DOHH2 (cell line): Measurements from ENCODE around the gene TERT.
"Not testable (repeated sequence)": the region's sequence is repeated elsewhere in the genome, so short reads cannot be mapped to it uniquely, and the experiment has no call there.

ENCODE experiments used
- H3F3A ChIP-seq: fragments of 200-600 bp; sonication (generic), shearing (Covaris generic); 2 replicates; pipeline ENCODE4 v1.6.0; 2016; ENCODE audit warnings: antibody characterized with exemption, mild to moderate bottlenecking; ENCODE audit not compliant: control insufficient read depth, insufficient read depth
- H3K27ac ChIP-seq: fragments of 200-600 bp; sonication (generic); 2 replicates; pipeline ENCODE4 v1.5.1; 2014; ENCODE audit warnings: low read depth, mild to moderate bottlenecking, low read length, moderate library complexity
- H3K27me3 ChIP-seq: fragments of 200-600 bp; sonication (generic); 2 replicates; pipeline ENCODE4 v1.6.1; 2014; ENCODE audit warnings: mild to moderate bottlenecking, low read length, mixed read lengths; ENCODE audit not compliant: control insufficient read depth
- H3K36me3 ChIP-seq: fragments of 200-600 bp; sonication (generic); 2 replicates; pipeline ENCODE4 v1.6.1; 2014; ENCODE audit warnings: mild to moderate bottlenecking, low read length, moderate library complexity, mixed read lengths; ENCODE audit not compliant: control insufficient read depth
- H3K4me1 ChIP-seq: fragments of 200-600 bp; sonication (generic); 2 replicates; pipeline ENCODE4 v1.6.1; 2014; ENCODE audit warnings: mild to moderate bottlenecking, low read length, mixed read lengths; ENCODE audit not compliant: control insufficient read depth
- H3K4me2 ChIP-seq: fragments of 200-600 bp; sonication (generic); 2 replicates; pipeline ENCODE4 v1.6.0; 2014; ENCODE audit warnings: mild to moderate bottlenecking, low read length, moderate library complexity
- H3K4me3 ChIP-seq: fragments of 200-600 bp; sonication (generic); 2 replicates; pipeline ENCODE4 v1.5.1; 2014; ENCODE audit warnings: mild to moderate bottlenecking, low read length, mixed read lengths
- H3K79me2 ChIP-seq: fragments of 200-600 bp; sonication (generic); 2 replicates; pipeline ENCODE4 v1.6.1; 2014; ENCODE audit warnings: mild to moderate bottlenecking, low read length, mixed read lengths; ENCODE audit not compliant: control insufficient read depth
- H3K9me2 ChIP-seq: fragments of 200-600 bp; sonication (generic); replicated peaks from 2 replicates; pipeline ENCODE4 v1.6.1; 2014; ENCODE audit warnings: mild to moderate bottlenecking, low read length, mixed read lengths; ENCODE audit not compliant: control insufficient read depth
- H3K9me3 ChIP-seq: fragments of 200-600 bp; sonication (generic); 2 replicates; pipeline ENCODE4 v1.6.1; 2014; ENCODE audit warnings: antibody characterized with exemption, low read length, mixed read lengths; ENCODE audit not compliant: control insufficient read depth, insufficient read depth
- H4K20me1 ChIP-seq: fragments of 200-600 bp; sonication (generic); 2 replicates; pipeline ENCODE4 v1.6.0; 2014; ENCODE audit warnings: low read depth, mild to moderate bottlenecking, antibody characterized with exemption, low read length, moderate library complexity; ENCODE audit not compliant: control insufficient read depth, insufficient read depth
- EZH2phosphoT487 ChIP-seq: fragments of 200-600 bp; sonication (generic); IDR thresholded peaks from 2 replicates; pipeline ENCODE4 v1.6.1; 2017; ENCODE audit warnings: borderline replicate concordance, mild to moderate bottlenecking, antibody characterized with exemption, low read length, moderate library complexity, mixed read lengths
- TF ChIP-seq, protein P1 (sequence below): fragments of 200-600 bp; sonication (generic); IDR thresholded peaks from one replicate; pipeline ENCODE4 v1.5.1; 2014; ENCODE audit warnings: antibody characterized with exemption, mild to moderate bottlenecking, low read depth, low read length; ENCODE audit not compliant: poor library complexity, severe bottlenecking

Gene TERT

DNA sequence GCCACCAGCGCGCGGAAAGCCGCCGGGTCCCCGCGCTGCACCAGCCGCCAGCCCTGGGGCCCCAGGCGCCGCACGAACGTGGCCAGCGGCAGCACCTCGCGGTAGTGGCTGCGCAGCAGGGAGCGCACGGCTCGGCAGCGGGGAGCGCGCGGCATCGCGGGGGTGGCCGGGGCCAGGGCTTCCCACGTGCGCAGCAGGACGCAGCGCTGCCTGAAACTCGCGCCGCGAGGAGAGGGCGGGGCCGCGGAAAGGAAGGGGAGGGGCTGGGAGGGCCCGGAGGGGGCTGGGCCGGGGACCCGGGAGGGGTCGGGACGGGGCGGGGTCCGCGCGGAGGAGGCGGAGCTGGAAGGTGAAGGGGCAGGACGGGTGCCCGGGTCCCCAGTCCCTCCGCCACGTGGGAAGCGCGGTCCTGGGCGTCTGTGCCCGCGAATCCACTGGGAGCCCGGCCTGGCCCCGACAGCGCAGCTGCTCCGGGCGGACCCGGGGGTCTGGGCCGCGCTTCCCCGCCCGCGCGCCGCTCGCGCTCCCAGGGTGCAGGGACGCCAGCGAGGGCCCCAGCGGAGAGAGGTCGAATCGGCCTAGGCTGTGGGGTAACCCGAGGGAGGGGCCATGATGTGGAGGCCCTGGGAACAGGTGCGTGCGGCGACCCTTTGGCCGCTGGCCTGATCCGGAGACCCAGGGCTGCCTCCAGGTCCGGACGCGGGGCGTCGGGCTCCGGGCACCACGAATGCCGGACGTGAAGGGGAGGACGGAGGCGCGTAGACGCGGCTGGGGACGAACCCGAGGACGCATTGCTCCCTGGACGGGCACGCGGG lies at the start of gene TERT:
Gene TERT, minus strand, starts transcription at position 234 of the 815 bp plus-strand sequence. Its CDS starts 79 bp downstream, at position 155.
- peak within 1 kb of the TSS; percentile 90 for H3K4me3 ChIP-seq

DNA sequence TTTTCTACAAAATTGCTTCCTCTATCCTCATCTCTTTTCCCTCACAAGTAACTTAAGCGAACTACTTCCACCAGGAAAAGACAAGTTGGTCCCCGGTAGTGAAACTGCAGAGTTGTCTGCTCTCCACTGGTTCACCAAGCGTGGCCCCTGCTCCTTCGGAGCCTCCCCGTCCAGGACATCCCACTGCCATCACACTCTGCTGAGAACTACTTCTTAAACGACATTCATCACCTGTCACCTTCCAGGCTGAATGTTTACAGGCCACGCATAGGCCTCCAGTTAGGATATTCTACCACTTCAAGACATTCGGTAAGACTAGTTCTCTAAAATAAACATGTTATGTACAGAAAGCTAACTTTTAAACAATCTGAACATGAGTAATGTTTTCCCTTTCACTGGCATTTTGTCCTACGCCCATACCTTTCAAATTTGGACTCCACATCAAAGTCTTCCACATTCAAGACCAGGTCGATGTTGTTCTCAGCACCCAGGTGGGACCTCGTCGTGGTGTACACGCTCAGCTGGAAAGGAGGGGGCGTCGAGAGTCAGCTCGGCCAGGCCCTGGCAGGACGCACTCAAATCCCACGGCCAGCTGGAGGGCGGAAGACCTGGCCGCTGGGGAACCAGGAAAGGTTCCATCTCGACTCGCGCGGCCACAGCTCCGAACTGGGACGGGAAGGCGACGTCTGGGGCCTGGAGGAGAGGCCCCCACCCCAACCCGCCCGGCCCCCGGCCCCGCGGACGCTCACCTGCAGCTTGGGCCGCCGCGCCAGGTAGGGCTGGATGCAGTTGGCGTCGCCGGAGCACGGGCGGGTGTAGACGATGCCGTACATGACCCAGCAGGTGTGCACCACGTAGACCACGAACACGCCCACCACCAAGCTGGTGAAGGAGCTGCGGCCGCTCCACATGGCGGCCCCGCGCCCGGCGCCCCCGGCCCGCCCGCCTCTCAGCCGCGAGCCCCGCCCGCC lies 49.3 kb upstream of the TERT start:
- H3K9me2 ChIP-seq = no peaks in the 10 kb centered on the region
- no peaks in the 10 kb centered on the region for H3K9me3 ChIP-seq
- H3F3A ChIP-seq = peaks cover 18% of the 10 kb centered on the region
- H3K4me3 ChIP-seq = peak overlapping the region; percentile 90
- H3K4me2 ChIP-seq = peak overlapping the region; percentile 99
- H4K20me1 ChIP-seq = peaks cover 7% of the 10 kb centered on the region; the same call in 1 of the 2 replicates
- H3K36me3 ChIP-seq = peaks cover 51% of the 10 kb centered on the region
- peaks cover 44% of the 10 kb centered on the region for H3K4me1 ChIP-seq
- peak overlapping the region; percentile 88 for H3K27ac ChIP-seq
- no peaks in the 10 kb centered on the region for H3K27me3 ChIP-seq
- no peak for TF ChIP-seq EZH2phosphoT487
- TF ChIP-seq, protein P1, sequence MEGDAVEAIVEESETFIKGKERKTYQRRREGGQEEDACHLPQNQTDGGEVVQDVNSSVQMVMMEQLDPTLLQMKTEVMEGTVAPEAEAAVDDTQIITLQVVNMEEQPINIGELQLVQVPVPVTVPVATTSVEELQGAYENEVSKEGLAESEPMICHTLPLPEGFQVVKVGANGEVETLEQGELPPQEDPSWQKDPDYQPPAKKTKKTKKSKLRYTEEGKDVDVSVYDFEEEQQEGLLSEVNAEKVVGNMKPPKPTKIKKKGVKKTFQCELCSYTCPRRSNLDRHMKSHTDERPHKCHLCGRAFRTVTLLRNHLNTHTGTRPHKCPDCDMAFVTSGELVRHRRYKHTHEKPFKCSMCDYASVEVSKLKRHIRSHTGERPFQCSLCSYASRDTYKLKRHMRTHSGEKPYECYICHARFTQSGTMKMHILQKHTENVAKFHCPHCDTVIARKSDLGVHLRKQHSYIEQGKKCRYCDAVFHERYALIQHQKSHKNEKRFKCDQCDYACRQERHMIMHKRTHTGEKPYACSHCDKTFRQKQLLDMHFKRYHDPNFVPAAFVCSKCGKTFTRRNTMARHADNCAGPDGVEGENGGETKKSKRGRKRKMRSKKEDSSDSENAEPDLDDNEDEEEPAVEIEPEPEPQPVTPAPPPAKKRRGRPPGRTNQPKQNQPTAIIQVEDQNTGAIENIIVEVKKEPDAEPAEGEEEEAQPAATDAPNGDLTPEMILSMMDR = no peak
- peaks cover 66% of the 10 kb centered on the region for H3K79me2 ChIP-seq

More for the DNA sequence above, at the start of gene TERT:
- H3K27me3 ChIP-seq = no peaks in the 10 kb centered on the region
- TF ChIP-seq, protein P1 = peak; percentile 14
- no peak for TF ChIP-seq EZH2phosphoT487
- H3F3A ChIP-seq = peaks cover 11% of the 10 kb centered on the region; the same call in 1 of the 2 replicates
- H3K9me2 ChIP-seq = no peaks in the 10 kb centered on the region
- H3K79me2 ChIP-seq = peaks cover 61% of the 10 kb centered on the region
- H3K27ac ChIP-seq = peak within 1 kb of the TSS; percentile 64
- no peaks in the 10 kb centered on the region for H4K20me1 ChIP-seq
- H3K4me2 ChIP-seq = peak within 1 kb of the TSS; percentile 90
- peaks cover 79% of the 10 kb centered on the region for H3K4me1 ChIP-seq
- no peaks in the 10 kb centered on the region for H3K9me3 ChIP-seq
- peaks cover 41% of the 10 kb centered on the region for H3K36me3 ChIP-seq

DNA sequence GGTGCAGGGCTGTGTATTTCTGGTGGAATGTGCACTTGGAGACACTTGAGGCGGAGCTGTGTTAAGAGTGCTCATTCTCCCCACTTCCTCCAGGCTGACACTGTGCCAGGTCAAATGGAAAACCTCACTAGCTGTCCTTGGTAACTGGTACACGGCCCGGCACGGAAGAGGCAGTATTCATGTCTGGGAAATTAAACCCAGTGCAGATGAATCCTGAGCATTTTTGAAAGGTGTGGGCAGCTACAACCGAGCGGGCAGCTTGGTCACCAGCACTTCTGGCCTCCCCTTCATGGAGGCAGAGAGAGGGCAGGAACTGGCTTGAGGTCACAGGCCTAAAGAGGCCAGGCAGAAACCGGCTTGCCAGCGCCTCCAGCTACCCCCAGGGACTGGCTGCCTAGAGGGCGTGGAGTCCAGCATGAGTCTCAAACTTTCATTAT lies 48.5 kb upstream of the TERT start:
- no peaks in the 10 kb centered on the region for H3K27me3 ChIP-seq
- H3K27ac ChIP-seq = peak overlapping the region; percentile 88
- peaks cover 59% of the 10 kb centered on the region for H3K36me3 ChIP-seq
- H3K79me2 ChIP-seq = peaks cover 74% of the 10 kb centered on the region
- peaks cover 18% of the 10 kb centered on the region for H3F3A ChIP-seq
- no peaks in the 10 kb centered on the region for H3K9me3 ChIP-seq
- peaks cover 50% of the 10 kb centered on the region for H3K4me1 ChIP-seq
- H3K4me2 ChIP-seq = peak overlapping the region; percentile 99
- H4K20me1 ChIP-seq = peaks cover 7% of the 10 kb centered on the region; the same call in 1 of the 2 replicates
- no peak for TF ChIP-seq EZH2phosphoT487
- TF ChIP-seq, protein P1 = peak; percentile 19
- no peaks in the 10 kb centered on the region for H3K9me2 ChIP-seq
- H3K4me3 ChIP-seq = peak overlapping the region; percentile 90

DNA sequence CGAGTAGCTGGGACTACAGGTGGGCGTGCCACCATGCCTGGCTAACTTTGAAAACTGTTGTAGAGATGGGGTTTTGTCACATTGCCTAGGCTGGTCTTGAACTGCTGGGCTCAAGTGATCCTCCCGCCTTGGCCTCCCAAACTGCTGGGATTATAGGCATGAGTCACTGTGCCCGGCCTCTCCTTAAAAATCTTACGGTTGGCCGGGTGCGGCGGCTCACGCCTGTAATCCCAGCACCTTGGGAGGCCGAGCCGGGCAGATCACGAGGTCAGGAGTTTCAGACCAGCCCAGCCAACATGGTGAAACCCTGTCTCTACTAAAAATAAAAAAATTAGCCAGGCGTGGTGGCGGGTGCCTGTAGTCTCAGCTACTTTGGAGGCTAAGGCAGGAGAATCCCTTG lies 47.8 kb upstream of the TERT start:
- H3K36me3 ChIP-seq = peaks cover 66% of the 10 kb centered on the region
- H3K27me3 ChIP-seq, H3K9me2 ChIP-seq, H4K20me1 ChIP-seq, H3K9me3 ChIP-seq: not testable (repeated sequence)
- H3K4me3 ChIP-seq = peak overlapping the region; percentile 90
- peaks cover 56% of the 10 kb centered on the region for H3K4me1 ChIP-seq
- peaks cover 80% of the 10 kb centered on the region for H3K79me2 ChIP-seq
- H3F3A ChIP-seq = peaks cover 18% of the 10 kb centered on the region
- peak overlapping the region; percentile 88 for H3K27ac ChIP-seq
- peak overlapping the region; percentile 99 for H3K4me2 ChIP-seq
